Mucosa of rectum (tissue), 2 donors: ENCODE results near the gene WDR62.

Source experiments
- H3K27ac ChIP-seq, 2 donors: one replicate each; pipeline ENCODE4 v1.7.0; 2013; ENCODE audit warnings: inconsistent platforms in 2 of 2, low read depth in 2 of 2, low read length in 2 of 2
- H3K27me3 ChIP-seq, 2 donors: one replicate each; pipeline ENCODE4 v1.7.0; 2013; ENCODE audit warnings: low read length in 2 of 2; ENCODE audit not compliant: control insufficient read depth in 2 of 2, insufficient read depth in 2 of 2
- H3K36me3 ChIP-seq, 2 donors: one replicate each; pipeline ENCODE4 v1.7.0; 2013; ENCODE audit warnings: low read length in 2 of 2; ENCODE audit not compliant: control insufficient read depth in 2 of 2, insufficient read depth in 2 of 2
- H3K4me1 ChIP-seq, 2 donors: one replicate each; pipeline ENCODE4 v1.7.0; 2013; ENCODE audit warnings: low read length in 2 of 2, mild to moderate bottlenecking in 1 of 2; ENCODE audit not compliant: control insufficient read depth in 2 of 2, insufficient read depth in 2 of 2
- H3K4me3 ChIP-seq, 2 donors: one replicate each; pipeline ENCODE4 v1.7.0; 2013; ENCODE audit warnings: low read length in 2 of 2
- H3K9ac ChIP-seq, 2 donors: one replicate each; pipeline ENCODE4 v1.7.0; 2013; ENCODE audit warnings: low read length in 2 of 2, low read depth in 1 of 2, mild to moderate bottlenecking in 1 of 2
- H3K9me3 ChIP-seq, 2 donors: one replicate each; pipeline ENCODE4 v1.7.0; 2013; ENCODE audit warnings: low read length in 2 of 2; ENCODE audit not compliant: control insufficient read depth in 2 of 2
- donor health status: healthy.
- donor health status: Normal muscosa, but diverticular disease.

The WDR62 gene

GRCh38 chr19:36054733-36055686 is at the start of gene WDR62:
Gene WDR62 (plus strand): TSS chr19:36054897. CDS start chr19:36054972, 75 bp downstream.
- peak within 1 kb of the TSS; percentile 97 to 98 for H3K27ac ChIP-seq
- H3K27me3 ChIP-seq: no peaks in the 10 kb centered on the region
- H3K4me3 ChIP-seq: peak within 1 kb of the TSS; percentile 84
- H3K4me1 ChIP-seq: peaks cover 6 to 12% of the 10 kb centered on the region in 2 donors
- H3K9me3 ChIP-seq: no peaks in the 10 kb centered on the region
- no peaks in the 10 kb centered on the region for H3K36me3 ChIP-seq
- H3K9ac ChIP-seq: peak within 1 kb of the TSS; percentile 80 to 82

DNA sequence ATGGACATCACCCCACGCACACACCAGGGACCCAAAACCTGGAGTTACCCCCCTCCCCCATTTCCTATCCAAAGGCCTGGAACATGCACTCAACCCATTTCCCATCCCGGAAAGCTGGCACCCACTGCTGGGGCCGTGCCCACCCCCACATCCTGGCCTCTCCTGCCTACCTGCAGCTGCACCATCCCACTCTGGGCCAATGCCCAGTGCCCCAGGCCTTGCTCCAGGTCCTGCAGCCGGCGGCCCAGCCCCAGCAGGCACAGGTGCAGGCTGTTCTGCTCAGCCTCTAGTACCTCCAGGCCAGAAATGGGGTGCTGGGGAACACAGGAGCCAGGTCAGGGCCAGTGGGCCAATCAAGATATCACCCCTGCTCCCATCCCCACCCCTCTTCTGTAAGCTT is 47.7 kb upstream of the WDR62 start:
- no peaks in the 10 kb centered on the region for H3K36me3 ChIP-seq
- H3K9me3 ChIP-seq: no peaks in the 10 kb centered on the region
- H3K27ac ChIP-seq: no peak overlapping the region
- no peak overlapping the region for H3K9ac ChIP-seq
- H3K27me3 ChIP-seq: no peaks in the 10 kb centered on the region
- peaks cover 9 to 10% of the 10 kb centered on the region in 2 donors for H3K4me1 ChIP-seq
- no peak overlapping the region for H3K4me3 ChIP-seq

DNA sequence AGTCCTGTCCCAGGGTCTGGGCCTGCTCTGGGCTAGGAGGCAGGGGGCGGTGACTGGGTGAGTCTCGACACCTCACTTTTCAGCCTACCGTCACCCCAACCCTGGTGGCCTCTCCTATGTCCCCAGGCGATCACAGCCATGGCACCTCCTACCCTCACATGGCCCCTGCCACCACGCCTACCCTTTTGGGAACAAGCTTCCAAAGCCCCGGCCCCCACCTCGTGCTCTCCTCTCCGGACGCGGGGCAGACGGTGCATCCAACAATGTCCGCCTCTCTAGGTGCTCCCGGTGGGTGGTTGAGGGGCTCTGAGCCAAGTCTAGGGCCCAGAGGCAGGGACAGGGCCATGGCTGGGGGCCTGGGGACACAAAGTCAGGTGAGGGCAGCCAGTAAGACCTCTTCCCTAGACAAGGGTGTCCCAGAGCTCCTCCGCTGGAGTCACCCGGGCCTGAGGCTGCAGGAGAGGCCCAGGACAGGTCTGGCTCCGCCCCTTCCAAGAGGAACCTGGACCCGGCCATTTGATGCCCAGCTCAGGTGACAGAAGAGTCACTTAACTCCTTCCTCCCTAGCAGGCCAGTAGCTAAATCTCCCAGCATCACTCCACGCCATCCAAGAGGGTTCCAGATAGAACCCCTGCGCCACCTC is 46.2 kb upstream of the WDR62 start, which contains the start of gene SYNE4:
Gene SYNE4 (minus strand): TSS at position 478 of the 643 bp plus-strand sequence. CDS start 132 bp downstream, at position 346.
- H3K36me3 ChIP-seq: no peaks in the 10 kb centered on the region

DNA sequence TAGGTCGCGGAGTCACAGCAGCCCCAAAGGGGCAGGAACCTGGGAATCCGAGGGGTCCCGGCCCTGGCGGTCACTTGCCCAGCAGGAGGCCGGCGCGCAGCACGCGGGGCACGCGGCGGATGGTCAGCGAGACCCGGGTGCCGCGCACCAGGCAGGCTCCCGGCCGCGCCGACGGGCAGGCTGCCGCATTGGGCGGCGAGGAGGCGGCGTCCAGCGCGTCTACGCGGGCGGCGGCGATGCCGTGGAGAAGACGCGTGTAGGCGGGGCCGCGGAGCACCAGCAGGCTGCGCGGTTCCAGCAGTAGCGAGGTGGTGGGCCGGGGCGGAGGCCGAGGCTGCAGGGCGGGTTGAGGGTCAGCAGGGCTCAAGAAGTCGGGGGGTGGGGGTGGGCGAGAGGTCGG is 45.5 kb upstream of the WDR62 start:
- Histone ChIP-seq H3K27ac (peak overlapping the region in 1 of 2 donors; percentile 9), H3K4me1 (peaks cover 17 to 18% of the 10 kb centered on the region in 2 donors), H3K9me3 (no peaks in the 10 kb centered on the region), H3K27me3 (no peaks in the 10 kb centered on the region), H3K9ac (peak overlapping the region; percentile 57 to 63), H3K4me3 (peak overlapping the region; percentile 56 to 62), H3K36me3 (no peaks in the 10 kb centered on the region)

More for the DNA sequence above, 46.2 kb upstream of the WDR62 start, which contains the start of gene SYNE4:
- peak within 1 kb of the TSS; percentile 56 to 62 for H3K4me3 ChIP-seq
- peak within 1 kb of the TSS in 1 of 2 donors; percentile 9 for H3K27ac ChIP-seq
- no peaks in the 10 kb centered on the region for H3K27me3 ChIP-seq
- no peaks in the 10 kb centered on the region for H3K9me3 ChIP-seq
- H3K4me1 ChIP-seq: peaks cover 14% of the 10 kb centered on the region in 2 donors
- peak within 1 kb of the TSS; percentile 57 to 63 for H3K9ac ChIP-seq

DNA sequence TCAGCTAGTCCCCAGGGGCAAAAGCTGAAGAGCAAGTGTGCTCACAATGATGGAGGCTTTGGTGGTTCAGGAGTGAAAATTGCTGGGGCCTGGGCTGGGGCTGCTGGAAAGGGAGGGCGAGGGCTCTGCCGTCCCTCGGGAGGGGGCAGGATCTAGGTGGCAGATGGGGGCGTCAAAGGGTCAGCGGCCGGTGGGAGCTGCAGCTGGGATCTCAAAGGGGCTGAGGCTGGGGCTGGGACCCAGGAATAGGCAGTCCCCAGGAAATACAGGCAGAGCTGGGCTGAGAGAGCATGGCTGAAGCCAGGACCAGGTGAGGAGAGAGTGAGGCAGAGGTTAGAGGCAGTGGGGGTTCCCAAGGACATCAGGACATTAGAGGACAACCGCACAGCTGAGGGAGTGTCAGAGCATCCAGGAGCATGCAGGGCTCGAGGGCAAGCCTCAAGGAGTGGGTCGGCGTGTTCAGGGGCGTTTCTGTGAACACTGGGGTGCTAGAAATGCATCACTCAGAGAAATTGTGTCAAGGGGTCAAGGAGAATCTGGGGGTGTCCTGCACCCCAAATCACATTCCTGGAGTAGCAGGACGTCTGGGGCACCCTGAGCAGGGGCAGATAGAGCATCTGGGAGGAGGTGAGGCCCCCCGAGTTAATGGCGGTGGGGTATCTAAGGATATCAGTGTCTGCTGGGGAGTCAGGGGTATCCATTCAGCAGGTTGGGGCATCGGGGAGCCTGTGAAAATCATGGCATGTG is 44.9 kb upstream of the WDR62 start:
- H3K9me3 ChIP-seq: no peaks in the 10 kb centered on the region
- peak overlapping the region; percentile 14 to 57 for H3K9ac ChIP-seq
- peak overlapping the region in 1 of 2 donors; percentile 9 for H3K27ac ChIP-seq
- H3K4me3 ChIP-seq: peak overlapping the region; percentile 56 to 62
- H3K36me3 ChIP-seq: no peaks in the 10 kb centered on the region
- H3K27me3 ChIP-seq: no peaks in the 10 kb centered on the region
- peaks cover 21 to 23% of the 10 kb centered on the region in 2 donors for H3K4me1 ChIP-seq

GRCh38 chr19:36010402-36010801 is 44.3 kb upstream of the WDR62 start:
- Histone ChIP-seq H3K4me3 (no peak overlapping the region), H3K36me3 (no peaks in the 10 kb centered on the region), H3K27ac (no peak overlapping the region), H3K27me3 (no peaks in the 10 kb centered on the region), H3K9me3 (no peaks in the 10 kb centered on the region), H3K4me1 (peaks cover 23 to 24% of the 10 kb centered on the region in 2 donors), H3K9ac (no peak overlapping the region)

DNA sequence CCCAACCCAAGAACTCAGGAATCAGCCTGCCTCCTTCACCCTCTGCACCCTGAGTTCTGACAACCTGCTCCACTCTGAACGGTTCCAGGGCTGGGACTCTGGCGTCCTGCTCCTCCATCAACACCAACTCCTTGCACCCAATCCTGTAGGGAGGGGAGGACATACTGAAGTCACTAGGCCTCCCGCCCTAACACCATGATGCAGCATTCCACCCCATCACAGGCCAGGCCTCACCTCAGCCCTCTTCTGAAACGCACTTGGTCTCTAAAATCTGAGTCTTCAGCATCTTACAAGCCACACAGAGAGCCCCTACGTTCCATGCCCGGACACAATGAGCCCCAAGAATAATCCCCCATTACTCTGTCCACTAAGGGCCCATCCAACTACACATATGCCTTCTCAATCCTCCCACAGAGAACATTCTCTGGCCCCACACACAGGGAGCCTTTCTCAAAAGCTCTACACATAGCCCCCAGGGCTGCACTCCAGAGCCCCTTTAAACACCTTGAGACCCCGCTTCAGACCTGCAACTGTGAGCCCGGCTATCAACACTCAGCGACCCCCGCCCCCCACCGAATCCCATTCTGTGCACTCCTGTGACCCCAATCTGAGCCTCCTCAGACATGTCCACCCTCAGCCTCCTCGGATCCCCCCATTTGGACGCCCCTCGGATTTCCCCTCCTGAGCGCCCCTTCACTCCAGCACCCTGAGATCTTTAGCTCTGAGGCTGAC is 41.3 kb upstream of the WDR62 start:
- no peaks in the 10 kb centered on the region for H3K9me3 ChIP-seq
- no peaks in the 10 kb centered on the region for H3K27me3 ChIP-seq
- peak overlapping the region; percentile 82 to 96 for H3K9ac ChIP-seq
- H3K4me1 ChIP-seq: peaks cover 23 to 24% of the 10 kb centered on the region in 2 donors
- H3K27ac ChIP-seq: peak overlapping the region; percentile 65 to 79
- H3K4me3 ChIP-seq: peak overlapping the region; percentile 87 to 96
- peaks cover 0 to 3% of the 10 kb centered on the region in 2 donors for H3K36me3 ChIP-seq

DNA sequence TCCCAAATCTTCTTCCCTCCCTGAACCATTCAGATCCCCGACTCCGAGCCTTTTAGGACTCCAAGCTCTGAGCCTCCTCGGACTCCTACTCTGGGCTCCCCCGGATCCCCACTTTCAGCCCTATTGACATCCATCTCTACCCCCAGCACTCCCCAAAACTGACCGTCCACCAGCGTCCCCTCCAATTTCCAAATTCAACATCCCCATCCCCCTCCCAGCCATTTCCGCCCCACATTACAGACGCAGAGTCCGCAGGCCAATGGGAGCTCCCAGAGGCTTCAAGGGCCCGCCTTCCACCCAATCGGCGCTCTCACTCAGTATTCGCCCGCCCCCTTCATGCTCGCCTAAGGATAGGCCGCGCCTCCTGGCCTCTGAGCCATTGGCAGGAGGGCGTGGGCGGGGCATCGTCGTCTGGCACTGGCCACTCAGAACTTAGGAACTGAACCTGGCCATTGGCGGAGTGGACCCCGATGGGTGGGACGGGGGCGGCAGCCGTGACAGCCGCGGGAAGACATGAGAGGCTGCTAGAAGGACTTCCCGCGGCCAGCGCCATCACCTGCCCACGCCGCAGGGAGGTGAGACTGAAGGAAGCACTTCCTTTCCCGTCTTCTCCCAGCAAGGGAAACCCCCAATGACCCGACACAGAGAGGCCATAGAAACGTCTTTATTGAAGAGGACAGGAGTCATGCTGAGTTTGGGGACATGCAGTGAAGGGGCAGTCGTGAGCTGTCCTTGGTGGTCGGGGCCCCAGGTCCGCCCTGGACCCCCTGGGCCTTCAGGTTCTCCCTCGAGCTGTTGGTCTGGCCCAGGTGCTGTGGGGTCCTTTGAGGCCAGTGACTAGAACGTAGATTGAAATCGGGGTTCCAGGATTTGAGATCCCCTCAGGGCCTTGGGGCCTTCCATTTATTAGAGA is 40.4 kb upstream of the WDR62 start, which contains the start of gene ALKBH6:
Gene ALKBH6 (minus strand): TSS at position 202 of the 913 bp plus-strand sequence. CDS start 816 bp downstream, outside the sequence.
- H3K4me1 ChIP-seq: peaks cover 16 to 18% of the 10 kb centered on the region in 2 donors
- H3K27me3 ChIP-seq: no peaks in the 10 kb centered on the region
- H3K27ac ChIP-seq: peak within 1 kb of the TSS; percentile 65 to 79
- H3K9ac ChIP-seq: peak within 1 kb of the TSS; percentile 82 to 96
- peaks cover 2 to 3% of the 10 kb centered on the region in 2 donors for H3K36me3 ChIP-seq
- H3K9me3 ChIP-seq: no peaks in the 10 kb centered on the region
- H3K4me3 ChIP-seq: peak within 1 kb of the TSS; percentile 87 to 96
